GM18909 (cell line): Measurements from ENCODE around the gene HOXA3.

ENCODE experiments used
- ATAC-seq: cut with Tn5 transposase; IDR thresholded peaks from one replicate; pipeline ENCODE4 v1.9.1; 2021; ENCODE audit warnings: mild to moderate bottlenecking; ENCODE audit not compliant: unreplicated experiment, poor library complexity

HOXA3 gene

GRCh38 chr7:27132214-27132613, 20.2 kb downstream of the HOXA3 start:
- ATAC-seq: no peak

- no peak for ATAC-seq
Observed at GRCh38 chr7:27131390-27131819, 21.0 kb downstream of the HOXA3 start.

GRCh38 chr7:27130540-27131389, 21.6 kb downstream of the HOXA3 start, which contains the start of gene HOXA4:
Gene HOXA4 (minus strand): TSS chr7:27130757. CDS start chr7:27130733, 24 bp downstream.
- no peak for ATAC-seq

- no peak for ATAC-seq
Observed at GRCh38 chr7:27129729-27130539, 22.4 kb downstream of the HOXA3 start.

- ATAC-seq: no peak
Observed at GRCh38 chr7:27128776-27129728, 23.3 kb downstream of the HOXA3 start.

GRCh38 chr7:27128034-27128433, 24.3 kb downstream of the HOXA3 start:
- ATAC-seq: no peak

- no peak for ATAC-seq
Observed at GRCh38 chr7:27126596-27127327, 25.6 kb downstream of the HOXA3 start.

- no peak for ATAC-seq
Observed at GRCh38 chr7:27125986-27126394, 26.4 kb downstream of the HOXA3 start.

- ATAC-seq: no peak
Observed at GRCh38 chr7:27124902-27125689, 27.3 kb downstream of the HOXA3 start.

GRCh38 chr7:27124096-27124901, 28.1 kb downstream of the HOXA3 start:
- no peak for ATAC-seq

GRCh38 chr7:27123477-27124053, 28.8 kb downstream of the HOXA3 start:
- no peak for ATAC-seq

- ATAC-seq: no peak
Observed at GRCh38 chr7:27123007-27123476, 29.3 kb downstream of the HOXA3 start.

- ATAC-seq: no peak
Observed at GRCh38 chr7:27122077-27122910, 30.1 kb downstream of the HOXA3 start.

- ATAC-seq: no peak
Observed at GRCh38 chr7:27121684-27122076, 30.7 kb downstream of the HOXA3 start.

- ATAC-seq: no peak
Observed at GRCh38 chr7:27119412-27119911, 32.9 kb downstream of the HOXA3 start.

GRCh38 chr7:27118580-27118979, 33.8 kb downstream of the HOXA3 start:
- ATAC-seq: no peak
